SJSA1 (cell line): ENCODE measurements around the gene C11orf54. TPM values are rescaled to one million over a fixed set of nuclear protein-coding genes. Genes with fewer than 3 reads are reported as not detected.

ENCODE experiments used
- DNase-seq, 2 experiments: peaks; one replicate each; pipeline ENCODE4 v3.0.0-alpha.2; 2015 to 2020; ENCODE audit warnings: low spot score in 2 of 2, low read depth in 1 of 2
- H3K27ac ChIP-seq: fragments of 250-450 bp; sonication (Bioruptor Pico); 2 replicates; pipeline ENCODE4 v1.5.1; 2020; ENCODE audit warnings: mild to moderate bottlenecking, moderate library complexity
- H3K27me3 ChIP-seq: fragments of 250-450 bp; sonication (Bioruptor Pico); replicated peaks from 2 replicates; pipeline ENCODE4 v1.5.1; 2020; ENCODE audit warnings: mild to moderate bottlenecking, moderate library complexity
- H3K36me3 ChIP-seq: fragments of 250-450 bp; sonication (Bioruptor Pico); 2 replicates; pipeline ENCODE4 v1.5.1; 2020; ENCODE audit warnings: mild to moderate bottlenecking
- H3K4me1 ChIP-seq: fragments of 250-450 bp; sonication (Bioruptor Pico); replicated peaks from 2 replicates; pipeline ENCODE4 v1.6.1; 2021; ENCODE audit warnings: mild to moderate bottlenecking
- H3K4me3 ChIP-seq: fragments of 250-450 bp; sonication (Bioruptor Pico); 2 replicates; pipeline ENCODE4 v1.5.1; 2020; ENCODE audit warnings: mild to moderate bottlenecking
- H3K9me3 ChIP-seq: fragments of 250-450 bp; sonication (Bioruptor Pico); replicated peaks from 2 replicates; pipeline ENCODE4 v1.5.1; 2020; ENCODE audit warnings: mild to moderate bottlenecking
- total RNA-seq: library from RNA; depleted of rRNA; stranded (reverse); fragments of >200 nt; shearing (Covaris generic); gene quantifications from 2 replicates; pipeline ENCODE4 v1.2.3, GENCODE V29; 2014

C11orf54 gene
- total RNA-seq, 1 experiment from 2014 or later = 12.8 TPM

GRCh38 chr11:93727985-93728791 lies 13.3 kb upstream of the C11orf54 start:
- peak in 1 of 2 experiments; percentile 4 for DNase-seq
- H3K4me3 ChIP-seq = no peak overlapping the region
- H3K4me1 ChIP-seq = no peaks in the 10 kb centered on the region
- no peaks in the 10 kb centered on the region for H3K9me3 ChIP-seq
- H3K27me3 ChIP-seq = no peaks in the 10 kb centered on the region
- H3K36me3 ChIP-seq = peaks cover 73% of the 10 kb centered on the region
- H3K27ac ChIP-seq = no peak overlapping the region

DNA sequence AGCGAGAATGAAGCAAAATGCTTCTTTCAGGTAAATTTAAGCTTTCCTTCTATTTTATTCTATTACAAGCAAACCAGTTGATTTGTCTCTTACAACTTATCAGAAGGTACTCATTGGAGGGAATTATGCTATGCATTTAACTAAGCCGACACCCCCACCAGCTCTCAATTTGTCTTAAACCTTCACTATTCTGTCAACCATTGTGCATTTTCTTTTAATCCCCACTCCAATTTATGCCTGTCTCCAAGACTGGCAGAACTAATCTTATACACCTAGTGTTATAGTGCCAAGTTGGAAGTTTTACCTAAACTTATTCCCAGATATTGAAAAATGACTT lies 12.7 kb upstream of the C11orf54 start:
- H3K27ac ChIP-seq = no peak overlapping the region

DNA sequence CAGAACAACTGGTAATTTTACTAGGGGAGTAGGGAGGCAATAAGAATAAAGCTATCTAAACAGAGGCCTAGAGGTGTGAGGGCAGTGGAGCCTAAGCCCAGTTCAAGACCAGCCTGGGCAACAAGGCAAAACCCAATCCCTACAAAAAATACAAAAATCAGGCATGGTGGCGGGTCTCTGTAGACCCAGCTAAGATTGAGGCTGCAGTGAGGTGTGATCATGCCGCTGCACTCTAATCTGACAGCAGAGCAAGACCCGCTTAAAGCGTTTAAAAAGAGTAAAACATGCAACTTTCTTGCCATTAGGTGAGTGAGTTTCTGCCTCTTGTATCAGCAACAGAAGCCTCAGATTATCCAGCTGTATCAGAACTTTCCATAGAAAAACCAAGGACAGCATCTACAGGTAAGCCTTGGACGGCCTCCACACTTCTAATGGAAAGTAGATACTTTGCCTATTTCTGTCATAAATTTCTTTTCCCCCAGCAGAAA lies 12.3 kb upstream of the C11orf54 start:
- Histone ChIP-seq H3K27me3 (no peaks in the 10 kb centered on the region), H3K36me3 (peaks cover 83% of the 10 kb centered on the region), H3K27ac (no peak overlapping the region), H3K4me1 (no peaks in the 10 kb centered on the region; the same call in 1 of the 2 replicates), H3K9me3 (no peaks in the 10 kb centered on the region), H3K4me3 (no peak overlapping the region)
- DNase-seq = no peak

More for the DNA sequence above, 12.7 kb upstream of the C11orf54 start:
- Histone ChIP-seq H3K9me3 (no peaks in the 10 kb centered on the region), H3K4me1 (no peaks in the 10 kb centered on the region; the same call in 1 of the 2 replicates), H3K27me3 (no peaks in the 10 kb centered on the region), H3K4me3 (no peak overlapping the region), H3K36me3 (peaks cover 79% of the 10 kb centered on the region)
- DNase-seq = no peak

GRCh38 chr11:93730108-93731107 lies 11.1 kb upstream of the C11orf54 start:
- DNase-seq = no peak
- Histone ChIP-seq H3K4me1 (no peaks in the 10 kb centered on the region; the same call in 1 of the 2 replicates), H3K27ac (no peak overlapping the region), H3K9me3 (no peaks in the 10 kb centered on the region), H3K36me3 (peaks cover 94% of the 10 kb centered on the region), H3K27me3 (no peaks in the 10 kb centered on the region), H3K4me3 (no peak overlapping the region)

- peaks cover 100% of the 10 kb centered on the region for H3K36me3 ChIP-seq
- H3K9me3 ChIP-seq = no peaks in the 10 kb centered on the region
- H3K4me1 ChIP-seq = no peaks in the 10 kb centered on the region; the same call in 1 of the 2 replicates
- H3K27me3 ChIP-seq = no peaks in the 10 kb centered on the region
- no peak overlapping the region for H3K27ac ChIP-seq
- no peak for DNase-seq
- no peak overlapping the region for H3K4me3 ChIP-seq
These were observed 9.1 kb upstream of the C11orf54 start for GRCh38 chr11:93732237-93732892.

- Histone ChIP-seq H3K36me3 (peaks cover 100% of the 10 kb centered on the region), H3K27ac (peak overlapping the region; percentile 48), H3K9me3 (no peaks in the 10 kb centered on the region)
These were observed 8.0 kb upstream of the C11orf54 start for GRCh38 chr11:93733474-93733873.

GRCh38 chr11:93734427-93735222 lies 6.8 kb upstream of the C11orf54 start:
- H3K4me3 ChIP-seq = no peak overlapping the region
- DNase-seq = no peak
- no peaks in the 10 kb centered on the region for H3K9me3 ChIP-seq
- no peak overlapping the region for H3K27ac ChIP-seq
- H3K36me3 ChIP-seq = peaks cover 100% of the 10 kb centered on the region
- no peaks in the 10 kb centered on the region for H3K27me3 ChIP-seq
- H3K4me1 ChIP-seq = peaks cover 16% of the 10 kb centered on the region; the same call in 1 of the 2 replicates

More at GRCh38 chr11:93733474-93733873, 8.0 kb upstream of the C11orf54 start:
- Histone ChIP-seq H3K4me3 (no peak overlapping the region), H3K27me3 (no peaks in the 10 kb centered on the region), H3K4me1 (peaks cover 10% of the 10 kb centered on the region; the same call in 1 of the 2 replicates)
- no peak for DNase-seq

- Histone ChIP-seq H3K27me3 (no peaks in the 10 kb centered on the region), H3K27ac (no peak overlapping the region), H3K4me1 (peaks cover 16% of the 10 kb centered on the region; the same call in 1 of the 2 replicates), H3K4me3 (no peak overlapping the region), H3K9me3 (no peaks in the 10 kb centered on the region), H3K36me3 (peaks cover 95% of the 10 kb centered on the region)
- DNase-seq = no peak
These were observed 5.8 kb upstream of the C11orf54 start for GRCh38 chr11:93735627-93736026.

DNA sequence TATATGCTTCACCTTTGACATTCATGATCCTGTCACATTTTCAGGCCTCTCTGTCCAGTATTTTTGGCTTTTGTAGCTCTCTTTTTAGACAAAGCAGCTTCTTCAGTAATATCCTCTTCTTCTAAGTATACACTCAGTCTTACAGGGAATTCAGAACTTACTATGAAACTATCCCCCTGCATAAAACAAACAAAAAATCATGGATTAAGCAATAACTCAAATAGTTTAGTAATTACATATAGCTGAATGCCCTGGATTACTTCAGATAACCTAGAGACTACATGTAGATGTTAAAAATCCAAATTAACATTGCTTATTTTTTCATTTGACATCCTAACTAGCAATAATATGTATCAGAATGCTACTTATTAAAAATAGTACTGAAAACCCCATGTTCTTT lies 5.3 kb upstream of the C11orf54 start:
- Histone ChIP-seq H3K9me3 (no peaks in the 10 kb centered on the region), H3K36me3 (peaks cover 95% of the 10 kb centered on the region), H3K27me3 (no peaks in the 10 kb centered on the region), H3K27ac (no peak overlapping the region), H3K4me1 (peaks cover 16% of the 10 kb centered on the region; the same call in 1 of the 2 replicates), H3K4me3 (no peak overlapping the region)
- DNase-seq = no peak

DNA sequence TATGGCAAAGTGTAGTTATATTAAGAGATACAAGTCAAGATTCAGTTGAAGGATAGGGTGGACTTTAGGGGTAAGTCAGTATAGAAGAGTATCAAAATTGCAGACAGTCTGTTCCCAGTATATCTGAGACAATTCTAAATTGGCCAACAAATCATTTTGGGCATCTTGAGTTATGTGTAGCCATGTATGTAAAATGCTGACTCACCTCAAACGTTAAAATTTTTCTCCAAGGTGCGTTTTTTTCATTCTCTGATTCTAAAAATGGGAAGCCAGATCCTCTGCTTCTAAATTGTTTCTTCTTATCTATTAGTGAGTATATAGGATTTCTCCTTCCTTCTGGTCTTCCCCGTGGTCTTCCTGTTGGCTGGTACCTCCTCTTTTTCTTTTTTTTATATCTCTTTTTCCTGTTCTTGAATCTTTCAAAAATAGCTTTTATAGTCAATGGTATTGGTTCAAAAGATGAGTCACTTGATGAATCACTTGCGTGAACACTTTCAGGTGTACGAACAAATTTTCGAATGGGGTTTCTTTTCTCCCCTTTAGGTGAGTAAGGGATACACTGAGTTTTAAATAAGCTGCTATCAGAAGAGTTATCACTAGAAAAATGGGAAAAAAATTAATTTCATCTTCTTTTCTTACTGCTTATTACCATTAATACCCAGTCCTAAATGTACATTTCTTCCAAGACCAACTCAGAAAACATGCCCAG lies 3.4 kb upstream of the C11orf54 start:
- H3K27ac ChIP-seq = peak overlapping the region; percentile 8; the same call in 1 of the 2 replicates
- no peak overlapping the region for H3K4me3 ChIP-seq

DNA sequence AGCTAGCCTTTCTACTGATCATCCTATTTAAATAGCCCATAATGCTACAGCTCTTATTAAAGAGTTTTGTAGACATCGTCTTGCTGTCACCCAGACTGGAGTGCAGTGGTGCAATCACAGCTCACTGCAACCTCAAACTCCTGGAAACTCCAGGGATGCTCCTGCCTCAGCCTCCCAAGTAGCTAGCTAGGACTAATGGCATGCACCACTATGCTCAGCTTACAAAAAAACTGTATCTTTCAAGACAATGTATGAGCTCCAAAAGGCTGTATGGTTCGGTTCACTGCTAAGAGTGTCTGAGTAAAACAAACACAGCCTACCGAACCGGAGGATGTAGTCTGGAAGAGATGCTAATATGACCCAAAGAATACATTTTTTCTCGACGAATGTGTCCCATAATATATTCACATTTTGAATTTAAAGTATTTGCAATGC lies 2.8 kb upstream of the C11orf54 start:
- Histone ChIP-seq H3K27ac (no peak overlapping the region), H3K4me3 (peak overlapping the region; percentile 73), H3K27me3 (no peaks in the 10 kb centered on the region), H3K4me1 (peaks cover 16% of the 10 kb centered on the region; the same call in 1 of the 2 replicates), H3K9me3 (no peaks in the 10 kb centered on the region), H3K36me3 (peaks cover 71% of the 10 kb centered on the region)
- DNase-seq = no peak

More for the DNA sequence above, 3.4 kb upstream of the C11orf54 start:
- no peaks in the 10 kb centered on the region for H3K9me3 ChIP-seq
- H3K27me3 ChIP-seq = no peaks in the 10 kb centered on the region
- H3K4me1 ChIP-seq = peaks cover 16% of the 10 kb centered on the region; the same call in 1 of the 2 replicates
- DNase-seq = no peak
- peaks cover 77% of the 10 kb centered on the region for H3K36me3 ChIP-seq
